ENCODE results near the gene HEYL. TPM values are rescaled to one million over a fixed set of nuclear protein-coding genes. Genes with fewer than 3 reads are reported as not detected.

HEYL gene
- polyA plus RNA-seq, 4 donors = 1.1 to 4.7 (median 3.4) TPM; not detected in 1

DNA sequence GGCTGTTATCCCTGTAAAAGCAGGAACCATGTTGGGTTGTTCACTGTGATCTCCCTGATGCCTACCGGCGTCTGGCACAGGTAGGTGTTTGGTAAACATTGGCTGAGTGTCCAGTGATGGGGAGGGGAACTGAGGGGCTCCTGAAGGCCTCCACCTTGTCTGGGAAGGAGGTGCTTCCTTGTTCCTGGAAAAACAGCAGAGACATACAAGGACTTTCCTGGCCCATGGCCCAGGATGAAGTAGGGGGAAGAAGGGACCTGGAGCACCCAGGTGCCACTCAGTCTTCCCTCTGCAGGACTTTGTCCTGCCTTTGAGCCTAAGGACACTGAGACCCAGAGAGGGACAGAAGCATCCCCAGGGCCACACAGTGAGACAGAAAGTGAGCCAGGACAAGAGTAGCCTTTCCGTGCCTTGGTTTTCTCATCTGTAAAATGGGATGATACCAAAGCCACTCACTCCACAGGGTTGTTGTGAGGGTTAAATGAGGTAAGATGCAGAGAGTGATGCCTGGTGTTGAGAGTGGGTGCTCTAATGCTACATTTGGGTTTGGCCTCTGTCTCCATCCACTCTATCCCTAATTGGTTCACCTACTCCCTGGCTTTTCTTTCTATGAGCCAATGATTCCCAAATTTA is 6.1 kb upstream of the HEYL start:
- Histone ChIP-seq H3K9me3 (ENCODE audit: control insufficient read depth in 2 of 2, insufficient read depth in 1 of 2, low read depth in 1 of 2, low read length in 1 of 2) (no peaks in the 10 kb centered on the region), H3K4me1 (ENCODE audit: control insufficient read depth in 3 of 3, insufficient read depth in 2 of 3, low read depth in 1 of 3, low read length in 2 of 3) (no peaks in the 10 kb centered on the region), H3K4me3 (ENCODE audit: low read depth in 1 of 3, low read length in 3 of 3) (no peak overlapping the region), H3K27ac (ENCODE audit: low read depth in 1 of 3, low read length in 2 of 3) (no peak overlapping the region), H3K36me3 (ENCODE audit: control insufficient read depth in 3 of 3, insufficient read depth in 2 of 3, low read depth in 1 of 3, low read length in 3 of 3) (no peaks in the 10 kb centered on the region), H3K27me3 (ENCODE audit: control insufficient read depth in 3 of 3, insufficient read depth in 3 of 3, low read length in 3 of 3) (peaks cover 0 to 18% (median 0%) of the 10 kb centered on the region in 3 donors)
- 50 to 76% (median 67%) methylated on average over 3 of the region's 3 CpGs for WGBS, 3 donors
- DNase-seq (no peak), FAIRE-seq (no peak)

DNA sequence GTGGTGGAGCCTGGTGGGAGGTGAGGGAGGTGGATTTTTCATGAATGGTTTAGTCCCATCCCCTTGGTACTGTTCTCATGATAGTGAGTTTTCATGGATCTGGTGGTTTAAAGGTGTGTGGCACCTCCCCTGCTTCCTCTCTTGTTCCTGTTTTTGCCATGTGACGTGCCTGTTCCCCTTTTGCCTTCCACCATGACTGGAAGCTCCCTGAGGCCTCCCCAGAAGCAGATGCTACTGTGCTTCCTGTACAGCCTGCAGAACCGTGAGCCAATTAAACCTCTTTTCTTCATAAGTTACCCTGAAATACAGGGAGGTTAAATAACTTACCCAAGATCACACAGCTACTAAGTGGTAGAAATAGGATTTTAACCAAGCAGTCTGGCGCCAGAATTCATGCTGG is 4.3 kb upstream of the HEYL start:
- Histone ChIP-seq H3K4me1 (ENCODE audit: control insufficient read depth in 3 of 3, insufficient read depth in 2 of 3, low read depth in 1 of 3, low read length in 2 of 3) (no peaks in the 10 kb centered on the region), H3K36me3 (ENCODE audit: control insufficient read depth in 3 of 3, insufficient read depth in 2 of 3, low read depth in 1 of 3, low read length in 3 of 3) (no peaks in the 10 kb centered on the region), H3K27me3 (ENCODE audit: control insufficient read depth in 3 of 3, insufficient read depth in 3 of 3, low read length in 3 of 3) (peaks cover 0 to 28% (median 0%) of the 10 kb centered on the region in 3 donors), H3K27ac (ENCODE audit: low read depth in 1 of 3, low read length in 2 of 3) (no peak overlapping the region), H3K9me3 (ENCODE audit: control insufficient read depth in 2 of 2, insufficient read depth in 1 of 2, low read depth in 1 of 2, low read length in 1 of 2) (no peaks in the 10 kb centered on the region), H3K4me3 (ENCODE audit: low read depth in 1 of 3, low read length in 3 of 3) (no peak overlapping the region)
- 80 to 87% (median 83%) methylated on average over 3 of the region's 3 CpGs for WGBS, 3 donors
- FAIRE-seq = no peak
- DNase-seq = no peak

DNA sequence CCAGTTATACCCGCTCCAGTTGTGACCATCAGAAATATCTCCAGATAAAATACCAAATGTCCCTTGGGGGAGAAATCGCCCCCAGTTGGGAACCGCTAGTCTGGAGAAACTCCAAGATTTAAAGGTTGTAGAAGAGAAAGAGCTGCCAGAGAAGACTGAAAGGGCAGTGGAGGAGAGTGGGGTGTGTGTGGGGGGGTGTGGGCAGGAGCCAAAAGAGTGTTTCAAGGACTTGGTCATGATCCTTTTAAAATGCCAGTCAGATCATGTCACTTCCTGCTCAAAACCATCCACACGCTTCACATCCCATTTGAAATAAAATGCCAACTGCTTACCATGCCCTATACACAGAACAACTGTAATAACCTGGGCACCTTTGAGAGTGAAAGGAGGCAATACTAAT is 3.4 kb upstream of the HEYL start:
- 81 to 84% (median 81%) methylated on average over 4 of the region's 4 CpGs for WGBS, 3 donors
- DNase-seq = no peak
- Histone ChIP-seq H3K9me3 (ENCODE audit: control insufficient read depth in 2 of 2, insufficient read depth in 1 of 2, low read depth in 1 of 2, low read length in 1 of 2) (no peaks in the 10 kb centered on the region), H3K36me3 (ENCODE audit: control insufficient read depth in 3 of 3, insufficient read depth in 2 of 3, low read depth in 1 of 3, low read length in 3 of 3) (no peaks in the 10 kb centered on the region), H3K4me3 (ENCODE audit: low read depth in 1 of 3, low read length in 3 of 3) (no peak overlapping the region), H3K27ac (ENCODE audit: low read depth in 1 of 3, low read length in 2 of 3) (no peak overlapping the region), H3K27me3 (ENCODE audit: control insufficient read depth in 3 of 3, insufficient read depth in 3 of 3, low read length in 3 of 3) (peaks cover 0 to 37% (median 1%) of the 10 kb centered on the region in 3 donors), H3K4me1 (ENCODE audit: control insufficient read depth in 3 of 3, insufficient read depth in 2 of 3, low read depth in 1 of 3, low read length in 2 of 3) (no peaks in the 10 kb centered on the region)
- no peak for FAIRE-seq

GRCh38 chr1:39640861-39641260 is 1.4 kb upstream of the HEYL start:
- Histone ChIP-seq H3K4me3 (ENCODE audit: low read depth in 1 of 3, low read length in 3 of 3) (no peak overlapping the region), H3K36me3 (ENCODE audit: control insufficient read depth in 3 of 3, insufficient read depth in 2 of 3, low read depth in 1 of 3, low read length in 3 of 3) (no peaks in the 10 kb centered on the region), H3K27ac (ENCODE audit: low read depth in 1 of 3, low read length in 2 of 3) (no peak overlapping the region), H3K4me1 (ENCODE audit: control insufficient read depth in 3 of 3, insufficient read depth in 2 of 3, low read depth in 1 of 3, low read length in 2 of 3) (no peaks in the 10 kb centered on the region), H3K27me3 (ENCODE audit: control insufficient read depth in 3 of 3, insufficient read depth in 3 of 3, low read length in 3 of 3) (peaks cover 0 to 48% (median 1%) of the 10 kb centered on the region in 3 donors), H3K9me3 (ENCODE audit: control insufficient read depth in 2 of 2, insufficient read depth in 1 of 2, low read depth in 1 of 2, low read length in 1 of 2) (no peaks in the 10 kb centered on the region)
- 88 to 93% (median 92%) methylated on average over 8 of the region's 8 CpGs for WGBS, 3 donors
- no peak for DNase-seq
- no peak for FAIRE-seq

- DNase-seq = no peak
- Histone ChIP-seq H3K4me1 (ENCODE audit: control insufficient read depth in 3 of 3, insufficient read depth in 2 of 3, low read depth in 1 of 3, low read length in 2 of 3) (no peaks in the 10 kb centered on the region), H3K27me3 (ENCODE audit: control insufficient read depth in 3 of 3, insufficient read depth in 3 of 3, low read length in 3 of 3) (peaks cover 0 to 63% (median 1%) of the 10 kb centered on the region in 3 donors), H3K9me3 (ENCODE audit: control insufficient read depth in 2 of 2, insufficient read depth in 1 of 2, low read depth in 1 of 2, low read length in 1 of 2) (no peaks in the 10 kb centered on the region), H3K4me3 (ENCODE audit: low read depth in 1 of 3, low read length in 3 of 3) (peak overlapping the region in 2 of 3 donors; percentile 20 to 45), H3K36me3 (ENCODE audit: control insufficient read depth in 3 of 3, insufficient read depth in 2 of 3, low read depth in 1 of 3, low read length in 3 of 3) (no peaks in the 10 kb centered on the region), H3K27ac (ENCODE audit: low read depth in 1 of 3, low read length in 2 of 3) (peak overlapping the region in 1 of 3 donors; percentile 5)
- 59 to 75% (median 73%) methylated on average over 3 of the region's 3 CpGs for WGBS, 3 donors
- FAIRE-seq = no peak
Measured at GRCh38 chr1:39638965-39639304, 508 bp downstream of the HEYL start.

- DNase-seq (no peak), FAIRE-seq (no peak)
- H3K4me3 ChIP-seq (ENCODE audit: low read depth in 1 of 3, low read length in 3 of 3) = no peak overlapping the region
- 70 to 91% (median 77%) methylated on average over 4 of the region's 4 CpGs for WGBS, 3 donors
- no peaks in the 10 kb centered on the region for H3K4me1 ChIP-seq (ENCODE audit: control insufficient read depth in 3 of 3, insufficient read depth in 2 of 3, low read depth in 1 of 3, low read length in 2 of 3)
- H3K9me3 ChIP-seq (ENCODE audit: control insufficient read depth in 2 of 2, insufficient read depth in 1 of 2, low read depth in 1 of 2, low read length in 1 of 2) = no peaks in the 10 kb centered on the region
- no peak overlapping the region for H3K27ac ChIP-seq (ENCODE audit: low read depth in 1 of 3, low read length in 2 of 3)
- peaks cover 0 to 65% (median 1%) of the 10 kb centered on the region in 3 donors for H3K27me3 ChIP-seq (ENCODE audit: control insufficient read depth in 3 of 3, insufficient read depth in 3 of 3, low read length in 3 of 3)
- H3K36me3 ChIP-seq (ENCODE audit: control insufficient read depth in 3 of 3, insufficient read depth in 2 of 3, low read depth in 1 of 3, low read length in 3 of 3) = no peaks in the 10 kb centered on the region
Measured at GRCh38 chr1:39637361-39637760, 2.1 kb downstream of the HEYL start.

- Histone ChIP-seq H3K9me3 (ENCODE audit: control insufficient read depth in 2 of 2, insufficient read depth in 1 of 2, low read depth in 1 of 2, low read length in 1 of 2) (no peaks in the 10 kb centered on the region), H3K27ac (ENCODE audit: low read depth in 1 of 3, low read length in 2 of 3) (peak overlapping the region in 2 of 3 donors; percentile 11 to 17), H3K27me3 (ENCODE audit: control insufficient read depth in 3 of 3, insufficient read depth in 3 of 3, low read length in 3 of 3) (peaks cover 0 to 77% (median 1%) of the 10 kb centered on the region in 3 donors), H3K36me3 (ENCODE audit: control insufficient read depth in 3 of 3, insufficient read depth in 2 of 3, low read depth in 1 of 3, low read length in 3 of 3) (peaks cover 0 to 2% (median 0%) of the 10 kb centered on the region in 3 donors), H3K4me1 (ENCODE audit: control insufficient read depth in 3 of 3, insufficient read depth in 2 of 3, low read depth in 1 of 3, low read length in 2 of 3) (no peaks in the 10 kb centered on the region), H3K4me3 (ENCODE audit: low read depth in 1 of 3, low read length in 3 of 3) (no peak overlapping the region)
- WGBS, 3 donors = 46 to 74% (median 57%) methylated on average over 2 of the region's 2 CpGs
- no peak for FAIRE-seq
- DNase-seq = no peak
Measured at GRCh38 chr1:39635871-39636210, 3.6 kb downstream of the HEYL start.

- FAIRE-seq = no peak
- no peak overlapping the region for H3K4me3 ChIP-seq (ENCODE audit: low read depth in 1 of 3, low read length in 3 of 3)
- no peaks in the 10 kb centered on the region for H3K4me1 ChIP-seq (ENCODE audit: control insufficient read depth in 3 of 3, insufficient read depth in 2 of 3, low read depth in 1 of 3, low read length in 2 of 3)
- WGBS, 3 donors = 58 to 65% (median 62%) methylated on average over 12 of the region's 12 CpGs
- peaks cover 0 to 77% (median 1%) of the 10 kb centered on the region in 3 donors for H3K27me3 ChIP-seq (ENCODE audit: control insufficient read depth in 3 of 3, insufficient read depth in 3 of 3, low read length in 3 of 3)
- H3K9me3 ChIP-seq (ENCODE audit: control insufficient read depth in 2 of 2, insufficient read depth in 1 of 2, low read depth in 1 of 2, low read length in 1 of 2) = no peaks in the 10 kb centered on the region
- DNase-seq = peak in 1 of 2 donors; percentile 7
- peak overlapping the region in 2 of 3 donors; percentile 17 to 21 for H3K27ac ChIP-seq (ENCODE audit: low read depth in 1 of 3, low read length in 2 of 3)
- H3K36me3 ChIP-seq (ENCODE audit: control insufficient read depth in 3 of 3, insufficient read depth in 2 of 3, low read depth in 1 of 3, low read length in 3 of 3) = peaks cover 0 to 2% (median 0%) of the 10 kb centered on the region in 3 donors
Measured at GRCh38 chr1:39635205-39635870, 4.1 kb downstream of the HEYL start.
